Measurements from ENCODE around the gene XRRA1. TPM values are rescaled to one million over a fixed set of nuclear protein-coding genes. Genes with fewer than 3 reads are reported as not detected.

The XRRA1 gene
- total RNA-seq, 1 donor from 2014 or later = 7.0 TPM

DNA sequence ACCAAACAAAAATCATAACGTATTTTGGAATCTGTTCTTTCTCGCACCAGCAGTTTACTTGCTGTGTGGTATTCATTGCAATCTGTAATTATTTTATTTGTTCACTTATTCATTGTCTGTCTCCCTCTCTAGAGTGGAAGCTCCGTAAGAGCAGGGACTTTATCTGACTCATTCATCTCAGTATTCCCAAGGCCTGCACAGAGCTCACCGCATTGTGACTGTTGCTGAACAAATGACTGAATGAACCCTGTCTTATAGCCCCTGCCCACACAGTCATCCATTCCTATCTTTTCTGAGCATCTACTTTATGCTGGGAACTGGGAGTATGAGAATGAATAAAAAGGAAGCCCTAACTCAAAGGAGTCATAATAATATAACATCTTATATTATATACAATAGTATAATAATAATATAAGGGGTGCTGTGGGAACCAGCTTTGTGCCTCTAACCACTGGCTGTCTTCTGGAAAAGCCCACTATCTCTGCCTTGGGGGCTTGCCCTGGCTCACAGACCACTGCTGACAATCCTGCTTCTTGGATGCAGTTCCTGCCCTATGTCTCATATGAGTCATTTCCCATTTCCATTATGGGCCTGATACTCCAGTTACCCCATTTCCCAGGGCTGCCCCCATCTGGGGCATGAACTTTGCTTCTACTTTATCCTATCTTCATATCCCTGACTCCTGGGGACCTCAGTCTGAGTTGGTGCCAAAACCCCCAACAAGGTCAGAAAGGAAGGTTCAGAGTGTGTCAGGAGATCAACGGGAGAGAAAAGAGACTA is 11.0 kb downstream of the XRRA1 start:
- intact Hi-C loops (cut with micrococcal nuclease) = no loop called here
- Histone ChIP-seq H3K27me3 (ENCODE audit: low read depth) (no peaks in the 10 kb centered on the region), H3K4me1 (peaks cover 4% of the 10 kb centered on the region), H3K27ac (replicated peaks) (no peak overlapping the region), H3K4me3 (no peak overlapping the region), H3K36me3 (peaks cover 57% of the 10 kb centered on the region), H3K9me3 (replicated peaks) (no peaks in the 10 kb centered on the region)
- no peak for DNase-seq
- TF ChIP-seq, protein P1, sequence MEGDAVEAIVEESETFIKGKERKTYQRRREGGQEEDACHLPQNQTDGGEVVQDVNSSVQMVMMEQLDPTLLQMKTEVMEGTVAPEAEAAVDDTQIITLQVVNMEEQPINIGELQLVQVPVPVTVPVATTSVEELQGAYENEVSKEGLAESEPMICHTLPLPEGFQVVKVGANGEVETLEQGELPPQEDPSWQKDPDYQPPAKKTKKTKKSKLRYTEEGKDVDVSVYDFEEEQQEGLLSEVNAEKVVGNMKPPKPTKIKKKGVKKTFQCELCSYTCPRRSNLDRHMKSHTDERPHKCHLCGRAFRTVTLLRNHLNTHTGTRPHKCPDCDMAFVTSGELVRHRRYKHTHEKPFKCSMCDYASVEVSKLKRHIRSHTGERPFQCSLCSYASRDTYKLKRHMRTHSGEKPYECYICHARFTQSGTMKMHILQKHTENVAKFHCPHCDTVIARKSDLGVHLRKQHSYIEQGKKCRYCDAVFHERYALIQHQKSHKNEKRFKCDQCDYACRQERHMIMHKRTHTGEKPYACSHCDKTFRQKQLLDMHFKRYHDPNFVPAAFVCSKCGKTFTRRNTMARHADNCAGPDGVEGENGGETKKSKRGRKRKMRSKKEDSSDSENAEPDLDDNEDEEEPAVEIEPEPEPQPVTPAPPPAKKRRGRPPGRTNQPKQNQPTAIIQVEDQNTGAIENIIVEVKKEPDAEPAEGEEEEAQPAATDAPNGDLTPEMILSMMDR (IDR thresholded peaks at IDR 0.05; ENCODE audit: borderline replicate concordance) = no peak

DNA sequence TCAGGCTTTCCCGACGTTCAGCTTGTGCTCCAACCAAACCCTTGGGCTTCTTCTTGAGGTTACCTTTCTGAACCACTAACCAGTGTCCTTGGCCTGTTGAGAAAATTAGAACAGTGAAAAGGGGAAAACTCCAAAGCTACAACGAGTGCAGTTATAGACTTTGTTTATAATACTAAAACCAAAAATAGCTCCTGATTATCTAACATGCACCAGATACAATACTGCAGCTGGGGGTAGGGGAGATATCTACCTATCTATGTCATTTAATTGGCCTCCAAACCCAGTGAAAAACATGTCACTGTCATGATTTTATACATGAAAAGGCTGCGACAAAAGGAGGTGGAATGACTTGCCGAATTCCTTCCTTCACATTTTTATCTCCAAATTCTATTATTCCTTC is 11.9 kb downstream of the XRRA1 start:
- intact Hi-C loops (cut with micrococcal nuclease) = no loop called here

DNA sequence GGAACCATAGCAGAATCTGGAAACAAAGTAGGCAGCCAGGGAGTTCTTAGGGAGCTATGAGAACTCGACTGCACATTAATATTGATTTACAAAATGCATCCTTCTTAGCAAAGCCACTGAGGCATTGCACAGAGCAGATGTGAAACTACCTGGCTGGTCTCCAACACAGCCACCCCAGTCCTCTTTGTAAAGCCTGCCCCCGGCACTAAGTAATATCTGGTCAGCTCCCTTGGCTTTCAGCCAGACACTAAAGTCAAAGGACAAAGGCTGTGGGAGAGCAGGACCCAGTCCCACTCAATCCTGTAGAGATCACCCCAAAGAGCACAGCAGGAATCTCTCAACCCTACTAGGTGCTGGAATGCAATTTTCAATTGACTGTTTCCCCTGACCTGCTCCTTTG is 12.8 kb downstream of the XRRA1 start:
- TF ChIP-seq, protein P1 (IDR thresholded peaks at IDR 0.05; ENCODE audit: borderline replicate concordance) = no peak
- H3K27me3 ChIP-seq (ENCODE audit: low read depth) = no peaks in the 10 kb centered on the region
- peaks cover 4% of the 10 kb centered on the region for H3K4me1 ChIP-seq
- no peak overlapping the region for H3K4me3 ChIP-seq
- H3K36me3 ChIP-seq = peaks cover 67% of the 10 kb centered on the region
- intact Hi-C loops (cut with micrococcal nuclease) = no loop called here
- H3K27ac ChIP-seq (replicated peaks) = no peak overlapping the region
- DNase-seq = no peak
- H3K9me3 ChIP-seq (replicated peaks) = no peaks in the 10 kb centered on the region

More for the DNA sequence above, 11.9 kb downstream of the XRRA1 start:
- TF ChIP-seq, protein P1 (IDR thresholded peaks at IDR 0.05; ENCODE audit: borderline replicate concordance) = no peak
- H3K4me1 ChIP-seq = peaks cover 4% of the 10 kb centered on the region
- H3K36me3 ChIP-seq = peaks cover 64% of the 10 kb centered on the region
- no peaks in the 10 kb centered on the region for H3K27me3 ChIP-seq (ENCODE audit: low read depth)
- H3K4me3 ChIP-seq = no peak overlapping the region
- no peak for DNase-seq
- no peak overlapping the region for H3K27ac ChIP-seq (replicated peaks)
- H3K9me3 ChIP-seq (replicated peaks) = no peaks in the 10 kb centered on the region

GRCh38 chr11:74935285-74935684 is 13.6 kb downstream of the XRRA1 start:
- DNase-seq = no peak
- Histone ChIP-seq H3K36me3 (peaks cover 60% of the 10 kb centered on the region), H3K4me3 (no peak overlapping the region), H3K9me3 (replicated peaks) (no peaks in the 10 kb centered on the region), H3K27me3 (ENCODE audit: low read depth) (no peaks in the 10 kb centered on the region), H3K4me1 (peaks cover 4% of the 10 kb centered on the region), H3K27ac (replicated peaks) (no peak overlapping the region)
- TF ChIP-seq, protein P1 (IDR thresholded peaks at IDR 0.05; ENCODE audit: borderline replicate concordance) = no peak
- intact Hi-C loops (cut with micrococcal nuclease) = no loop called here

DNA sequence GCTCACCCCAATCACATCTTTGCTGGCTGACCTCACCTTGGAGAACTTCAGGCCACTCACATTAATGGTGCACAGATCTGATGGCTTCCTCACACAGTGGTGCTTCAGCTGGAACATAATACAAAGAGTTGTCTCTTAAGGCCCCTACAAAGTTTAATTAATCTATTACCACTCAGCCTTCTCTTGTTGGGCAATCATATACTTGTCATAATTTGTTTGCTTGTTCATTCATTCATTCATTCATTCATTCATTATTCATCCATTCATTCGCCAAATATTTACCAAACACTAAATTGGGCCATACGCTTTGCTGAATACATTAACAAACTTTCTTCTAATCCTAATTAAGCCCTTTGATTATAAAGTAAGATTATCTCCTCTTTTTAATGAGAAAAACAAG is 15.1 kb downstream of the XRRA1 start:
- H3K36me3 ChIP-seq = peaks cover 48% of the 10 kb centered on the region
- TF ChIP-seq, protein P1 (IDR thresholded peaks at IDR 0.05; ENCODE audit: borderline replicate concordance) = no peak
- no peak for DNase-seq
- H3K27ac ChIP-seq (replicated peaks) = no peak overlapping the region
- H3K4me1 ChIP-seq = peaks cover 4% of the 10 kb centered on the region
- no peaks in the 10 kb centered on the region for H3K9me3 ChIP-seq (replicated peaks)
- H3K27me3 ChIP-seq (ENCODE audit: low read depth) = no peaks in the 10 kb centered on the region
- H3K4me3 ChIP-seq = no peak overlapping the region
- intact Hi-C loops (cut with micrococcal nuclease) = loop anchor here (5.0 kb wide), 1 partner anchor 99 kb away; no protein-coding TSS in a partner anchor

Measured in left ventricle myocardium inferior (tissue), 1 donor.